Body of pancreas (tissue), 4 donors: ENCODE data around the gene MAST4.

Experiments
- CTCF ChIP-seq, 7 experiments: fragments of 450-650 bp in 4 of 7; fragments of 200-600 bp in 3 of 7; sonication (generic) in 3 of 7; IDR thresholded peaks; one replicate each; pipeline ENCODE4 v1.5.1; 2016 to 2019; ENCODE audit warnings: antibody characterized with exemption in 7 of 7
- POLR2A ChIP-seq, 3 donors: fragments of 450-650 bp; IDR thresholded peaks; one replicate each; pipeline ENCODE4 v1.6.1; 2016; ENCODE audit warnings: antibody characterized with exemption in 3 of 3, mild to moderate bottlenecking in 2 of 3

GRCh38 chr5:66642538-66642937, 46.3 kb downstream of the MAST4 start:
- no peak for TF ChIP-seq POLR2A (IDR thresholded peaks at IDR 0.05)
- TF ChIP-seq CTCF (IDR thresholded peaks at IDR 0.05), result no peak
